GM12874 (cell line): ENCODE data around the gene C11orf97.

Experiments
- CTCF ChIP-seq: IDR thresholded peaks from 2 replicates; pipeline ENCODE4 v1.5.1; 2011; ENCODE audit warnings: low read depth, mild to moderate bottlenecking, control low read depth, low read length, moderate library complexity; ENCODE audit not compliant: insufficient read depth

C11orf97 gene

GRCh38 chr11:94563176-94563847, 51.1 kb downstream of the C11orf97 start:
- TF ChIP-seq CTCF: no peak

- no peak for TF ChIP-seq CTCF
Measured at GRCh38 chr11:94563848-94564467, 51.7 kb downstream of the C11orf97 start.

GRCh38 chr11:94567181-94567670, 55.0 kb downstream of the C11orf97 start, which contains the start of gene PIWIL4:
PIWIL4 (plus strand) TSS chr11:94567368; CDS start chr11:94567519, 151 bp downstream.
- no peak for TF ChIP-seq CTCF

- TF ChIP-seq CTCF: no peak
Measured at GRCh38 chr11:94568200-94568599, 55.9 kb downstream of the C11orf97 start.

- no peak for TF ChIP-seq CTCF
Measured at GRCh38 chr11:94568717-94569116, 56.5 kb downstream of the C11orf97 start.

- no peak for TF ChIP-seq CTCF
Measured at GRCh38 chr11:94574193-94574961, 62.1 kb downstream of the C11orf97 start.

- TF ChIP-seq CTCF: no peak
Measured at GRCh38 chr11:94576306-94576705, 64.0 kb downstream of the C11orf97 start.
